ENCODE results near the gene DNAH7. TPM values are rescaled to one million over a fixed set of nuclear protein-coding genes. Genes with fewer than 3 reads are reported as not detected.

DNAH7 gene
- total RNA-seq, 2 donors from 2014 or later: 3.4 to 10.1 TPM

DNA sequence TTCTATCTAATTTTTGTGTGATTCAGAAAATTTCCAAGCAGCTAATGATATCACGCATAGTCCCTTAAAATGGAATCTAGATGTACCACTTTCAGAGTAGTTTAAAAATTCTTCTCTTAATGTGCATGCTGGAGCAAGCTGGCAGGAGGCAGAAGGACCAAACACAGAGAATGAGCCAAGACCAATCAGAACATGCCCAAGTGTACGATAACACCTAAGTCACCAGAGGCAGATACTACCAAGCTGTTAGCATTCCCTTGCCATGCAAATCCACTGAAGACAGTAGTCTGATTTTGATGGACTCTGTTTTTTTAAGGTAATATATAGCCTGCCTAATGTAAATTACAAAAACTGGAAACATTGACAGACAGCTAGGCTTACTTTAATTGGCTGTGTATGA, 109.3 kb downstream of the DNAH7 start:
- intact Hi-C loops (cut with DNase I): no loop called here
- Histone ChIP-seq H3K36me3 (no peaks in the 10 kb centered on the region), H3K4me1 (replicated peaks) (no peaks in the 10 kb centered on the region), H3K27me3 (replicated peaks; ENCODE audit: insufficient read depth) (no peaks in the 10 kb centered on the region), H3K27ac (no peak overlapping the region), H3K9me3 (no peaks in the 10 kb centered on the region), H3K4me3 (no peak overlapping the region)
- DNase-seq (ENCODE audit: low spot score): no peak
- 55% methylated on average over 2 of the region's 2 CpGs for WGBS
- TF ChIP-seq POLR2AphosphoS5 (IDR thresholded peaks at IDR 0.05) (no peak), POLR2A (IDR thresholded peaks at IDR 0.05) (no peak)
- TF ChIP-seq, protein P1, sequence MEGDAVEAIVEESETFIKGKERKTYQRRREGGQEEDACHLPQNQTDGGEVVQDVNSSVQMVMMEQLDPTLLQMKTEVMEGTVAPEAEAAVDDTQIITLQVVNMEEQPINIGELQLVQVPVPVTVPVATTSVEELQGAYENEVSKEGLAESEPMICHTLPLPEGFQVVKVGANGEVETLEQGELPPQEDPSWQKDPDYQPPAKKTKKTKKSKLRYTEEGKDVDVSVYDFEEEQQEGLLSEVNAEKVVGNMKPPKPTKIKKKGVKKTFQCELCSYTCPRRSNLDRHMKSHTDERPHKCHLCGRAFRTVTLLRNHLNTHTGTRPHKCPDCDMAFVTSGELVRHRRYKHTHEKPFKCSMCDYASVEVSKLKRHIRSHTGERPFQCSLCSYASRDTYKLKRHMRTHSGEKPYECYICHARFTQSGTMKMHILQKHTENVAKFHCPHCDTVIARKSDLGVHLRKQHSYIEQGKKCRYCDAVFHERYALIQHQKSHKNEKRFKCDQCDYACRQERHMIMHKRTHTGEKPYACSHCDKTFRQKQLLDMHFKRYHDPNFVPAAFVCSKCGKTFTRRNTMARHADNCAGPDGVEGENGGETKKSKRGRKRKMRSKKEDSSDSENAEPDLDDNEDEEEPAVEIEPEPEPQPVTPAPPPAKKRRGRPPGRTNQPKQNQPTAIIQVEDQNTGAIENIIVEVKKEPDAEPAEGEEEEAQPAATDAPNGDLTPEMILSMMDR (IDR thresholded peaks at IDR 0.05): no peak

- Histone ChIP-seq H3K9me3 (no peaks in the 10 kb centered on the region), H3K4me3 (no peak overlapping the region), H3K36me3 (no peaks in the 10 kb centered on the region), H3K27me3 (replicated peaks; ENCODE audit: insufficient read depth) (no peaks in the 10 kb centered on the region), H3K27ac (no peak overlapping the region), H3K4me1 (replicated peaks) (no peaks in the 10 kb centered on the region)
- intact Hi-C loops (cut with DNase I): no loop called here
- WGBS: 83% methylated on average over 3 of the region's 3 CpGs
- DNase-seq (ENCODE audit: low spot score): no peak
- no peak for TF ChIP-seq POLR2AphosphoS5 (IDR thresholded peaks at IDR 0.05)
- TF ChIP-seq, protein P1 (IDR thresholded peaks at IDR 0.05): no peak
- no peak for TF ChIP-seq POLR2A (IDR thresholded peaks at IDR 0.05)
These were observed 111.9 kb downstream of the DNAH7 start for GRCh38 chr2:195956725-195957124.

DNA sequence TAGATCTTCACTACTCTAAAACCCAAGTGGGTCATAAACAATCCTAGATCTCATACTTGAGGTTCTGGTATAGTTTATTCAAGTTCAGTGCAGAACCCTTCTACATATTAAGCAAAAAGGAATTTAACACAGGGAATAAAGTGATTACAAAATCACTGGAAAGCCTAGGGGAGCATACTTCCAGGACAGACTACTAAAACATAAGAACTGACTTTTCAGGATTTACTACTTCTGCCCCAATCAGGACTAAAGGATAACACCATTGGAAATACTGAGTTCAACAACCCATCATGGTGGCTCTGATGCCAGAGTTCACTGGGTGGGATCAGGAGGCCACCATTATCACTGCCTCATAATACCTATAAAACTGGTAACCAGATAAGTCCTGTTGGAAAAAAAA, 123.6 kb downstream of the DNAH7 start:
- no peaks in the 10 kb centered on the region for H3K36me3 ChIP-seq
- H3K27me3 ChIP-seq (replicated peaks; ENCODE audit: insufficient read depth): no peaks in the 10 kb centered on the region
- no peak for DNase-seq (ENCODE audit: low spot score)
- intact Hi-C loops (cut with DNase I): no loop called here
- no peak overlapping the region for H3K4me3 ChIP-seq
- TF ChIP-seq POLR2A (IDR thresholded peaks at IDR 0.05) (no peak), POLR2AphosphoS5 (IDR thresholded peaks at IDR 0.05) (no peak)
- TF ChIP-seq, protein P1 (IDR thresholded peaks at IDR 0.05): no peak
- H3K27ac ChIP-seq: no peak overlapping the region
- no peaks in the 10 kb centered on the region for H3K9me3 ChIP-seq
- no peaks in the 10 kb centered on the region for H3K4me1 ChIP-seq (replicated peaks)

GRCh38 chr2:195937176-195937575, 131.5 kb downstream of the DNAH7 start:
- H3K27me3 ChIP-seq (replicated peaks; ENCODE audit: insufficient read depth): no peaks in the 10 kb centered on the region
- TF ChIP-seq POLR2A (IDR thresholded peaks at IDR 0.05) (no peak), POLR2AphosphoS5 (IDR thresholded peaks at IDR 0.05) (no peak)
- TF ChIP-seq, protein P1 (IDR thresholded peaks at IDR 0.05): no peak
- intact Hi-C loops (cut with DNase I): no loop called here
- H3K36me3 ChIP-seq: no peaks in the 10 kb centered on the region
- H3K9me3 ChIP-seq: no peaks in the 10 kb centered on the region
- no peak overlapping the region for H3K4me3 ChIP-seq
- no peak overlapping the region for H3K27ac ChIP-seq
- DNase-seq (ENCODE audit: low spot score): no peak
- no peaks in the 10 kb centered on the region for H3K4me1 ChIP-seq (replicated peaks)

- Histone ChIP-seq H3K27me3 (replicated peaks; ENCODE audit: insufficient read depth) (no peaks in the 10 kb centered on the region), H3K36me3 (no peaks in the 10 kb centered on the region), H3K9me3 (no peaks in the 10 kb centered on the region), H3K4me3 (no peak overlapping the region), H3K4me1 (replicated peaks) (no peaks in the 10 kb centered on the region), H3K27ac (no peak overlapping the region)
- WGBS: 95% methylated on average over 4 of the region's 4 CpGs
- DNase-seq (ENCODE audit: low spot score): no peak
- TF ChIP-seq, protein P1 (IDR thresholded peaks at IDR 0.05): no peak
- no peak for TF ChIP-seq POLR2AphosphoS5 (IDR thresholded peaks at IDR 0.05)
- TF ChIP-seq POLR2A (IDR thresholded peaks at IDR 0.05): no peak
- intact Hi-C loops (cut with DNase I): no loop called here
These were observed 134.2 kb downstream of the DNAH7 start for GRCh38 chr2:195934484-195934883.
